Eye (tissue), 1 donor: ENCODE measurements around the gene BORCS5.
"Not testable (repeated sequence)": the region's sequence is repeated elsewhere in the genome, so short reads cannot be mapped to it uniquely, and the experiment has no call there.

Source experiments
- DNase-seq: peaks from one replicate; pipeline ENCODE4 v3.0.0-alpha.2; 2015

BORCS5 gene

DNA sequence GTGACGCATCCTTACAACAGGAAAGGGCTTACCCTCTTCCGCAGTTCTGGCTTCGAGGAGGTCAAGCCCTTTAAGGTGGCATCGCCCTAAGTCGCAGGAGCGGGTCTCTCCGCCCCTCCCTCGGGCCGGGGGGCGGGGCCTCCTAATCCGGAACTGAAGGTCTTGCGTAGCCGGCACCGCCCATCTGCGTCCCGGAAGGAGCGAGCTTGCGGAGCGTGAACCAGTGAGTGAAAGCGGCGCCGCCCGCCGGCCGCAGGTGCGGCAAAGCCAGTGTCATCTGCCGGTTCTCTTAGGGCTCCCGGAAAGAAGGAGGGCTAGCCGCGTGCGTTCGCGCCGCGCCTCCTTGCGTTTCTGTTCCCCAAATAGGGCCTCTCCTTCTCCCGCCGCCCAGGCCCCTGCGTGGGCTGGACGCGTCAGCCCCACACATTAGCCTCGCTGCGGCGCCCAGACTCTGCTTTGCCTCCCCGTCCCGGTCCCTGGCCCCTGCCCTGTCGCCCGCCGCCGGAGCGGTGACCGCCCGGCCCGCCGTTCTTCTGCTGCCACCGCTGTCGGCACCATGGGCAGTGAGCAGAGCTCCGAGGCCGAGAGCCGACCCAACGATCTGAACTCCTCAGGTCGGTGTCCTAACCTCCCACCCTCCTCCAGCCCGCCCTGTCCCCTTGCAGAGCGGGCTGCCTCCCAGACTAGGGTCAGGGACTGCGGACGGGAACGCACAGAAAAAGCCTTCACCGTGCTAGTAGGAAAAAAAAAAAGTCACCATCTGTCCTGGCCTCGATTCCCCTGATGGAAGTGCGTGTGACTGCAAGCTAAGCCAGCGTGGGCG, at the start of gene BORCS5:
BORCS5 (plus strand) TSS at position 183 of the 823 bp plus-strand sequence; CDS start at position 557, 374 bp downstream.
- peak; percentile 98 for DNase-seq

DNA sequence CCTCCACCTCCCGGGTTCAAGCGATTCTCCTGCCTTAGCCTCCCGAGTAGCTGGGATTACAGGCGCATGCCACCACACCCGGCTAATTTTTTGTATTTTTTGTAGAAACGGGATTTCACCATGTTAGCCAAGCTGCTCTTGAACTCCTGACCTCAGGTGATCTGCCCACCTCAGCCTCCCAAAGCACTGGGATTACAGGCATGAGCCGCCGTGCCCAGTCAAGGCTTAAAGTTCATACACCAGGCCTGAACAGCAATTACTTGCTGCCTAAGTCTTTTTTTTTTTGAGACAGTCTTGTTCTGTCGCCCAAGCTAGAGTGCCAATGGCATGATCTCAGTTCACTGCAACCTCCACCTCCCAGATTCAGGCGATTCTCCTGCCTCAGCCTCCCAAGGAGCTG, 46.2 kb upstream of the BORCS5 start:
- DNase-seq: not testable (repeated sequence)

DNA sequence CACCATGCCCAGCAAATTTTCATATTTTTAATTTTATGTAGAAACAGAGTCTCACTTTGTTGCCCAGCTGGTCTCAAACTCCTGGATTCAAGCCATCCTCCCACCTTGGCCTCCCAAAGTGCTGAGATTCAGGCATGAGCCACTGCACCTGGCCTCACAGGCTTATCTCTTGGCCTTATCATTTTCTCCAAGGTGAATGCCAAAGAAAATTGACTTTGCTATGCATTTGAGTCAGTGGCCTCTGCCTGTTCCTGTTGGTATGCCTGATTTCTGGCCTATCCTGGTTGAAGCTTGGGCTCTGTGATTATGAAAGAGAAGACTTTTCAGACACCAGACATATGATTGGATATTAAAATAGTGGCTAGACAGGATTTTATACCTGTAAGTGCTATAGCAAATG, 41.0 kb upstream of the BORCS5 start:
- no peak for DNase-seq

DNA sequence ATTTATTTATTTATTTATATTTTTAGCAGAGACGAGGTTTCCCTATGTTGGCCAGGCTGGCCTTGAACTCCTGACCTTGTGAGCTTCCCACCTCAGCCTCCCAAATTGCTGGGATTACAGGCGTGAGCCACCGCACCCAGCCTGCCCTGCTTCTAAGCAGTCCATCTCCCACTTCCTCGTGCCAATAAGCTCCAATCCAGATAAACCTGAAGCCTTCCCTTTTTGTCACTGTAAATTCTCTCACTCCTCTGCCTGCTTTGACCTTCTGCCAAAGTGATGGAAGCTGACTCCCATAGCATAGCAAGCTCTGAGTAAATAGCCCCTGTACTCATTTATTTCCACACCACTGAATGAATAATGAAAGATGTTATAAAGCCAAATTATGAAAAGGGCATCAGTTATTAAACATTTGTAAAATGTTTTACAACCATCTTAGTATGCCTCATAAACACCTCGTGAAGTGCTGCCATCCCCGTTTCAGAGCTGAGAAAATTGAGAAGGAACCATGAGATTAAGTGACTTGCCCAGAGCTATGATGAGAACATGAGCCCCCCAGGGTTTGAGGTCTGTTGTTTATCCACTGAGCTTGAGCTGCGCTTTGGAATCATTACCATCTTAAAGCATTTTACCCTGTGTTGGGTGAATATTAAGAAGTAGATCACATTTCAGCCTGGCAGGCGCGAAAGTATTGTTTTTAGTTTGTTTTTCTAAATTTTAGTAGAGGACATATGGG, 37.3 kb upstream of the BORCS5 start:
- no peak for DNase-seq

DNA sequence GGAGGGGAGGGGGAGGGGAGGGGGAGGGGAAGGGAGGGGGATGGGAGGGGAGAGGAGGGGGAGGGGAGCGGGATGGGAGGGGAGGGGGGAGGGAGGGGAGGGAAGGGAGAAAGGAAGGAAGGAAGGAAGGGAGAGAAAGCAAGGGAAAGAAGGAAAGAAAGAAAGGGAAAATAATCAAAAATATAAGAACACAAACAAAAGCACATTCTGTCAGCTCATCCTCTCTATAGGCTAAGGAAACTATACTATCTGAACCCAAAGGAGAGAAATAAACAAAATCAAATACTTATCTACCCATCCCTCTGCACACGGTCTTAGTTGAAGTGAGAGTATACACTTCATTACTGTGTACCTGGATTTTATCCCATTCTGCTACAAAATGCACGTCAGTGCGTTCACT, 33.8 kb upstream of the BORCS5 start:
- no peak for DNase-seq

DNA sequence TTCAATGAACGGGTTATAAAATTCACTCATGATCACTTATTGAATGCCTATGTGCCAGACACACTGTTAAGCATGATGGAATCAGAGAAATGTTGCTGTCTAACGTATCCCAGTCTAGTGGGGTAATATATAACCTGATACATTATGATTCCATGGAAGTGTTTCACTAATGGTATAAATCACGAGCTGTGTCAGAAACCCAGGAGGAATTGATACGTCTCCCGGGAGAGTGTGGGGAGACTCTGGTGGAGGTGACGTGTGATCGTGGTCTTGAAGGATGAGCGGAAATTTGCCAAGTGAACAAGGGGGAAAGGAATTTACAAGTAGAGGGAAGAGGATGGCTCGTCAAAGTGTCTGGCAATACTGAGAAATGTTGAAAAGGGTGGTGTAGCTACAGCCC, 33.3 kb upstream of the BORCS5 start:
- DNase-seq: no peak

DNA sequence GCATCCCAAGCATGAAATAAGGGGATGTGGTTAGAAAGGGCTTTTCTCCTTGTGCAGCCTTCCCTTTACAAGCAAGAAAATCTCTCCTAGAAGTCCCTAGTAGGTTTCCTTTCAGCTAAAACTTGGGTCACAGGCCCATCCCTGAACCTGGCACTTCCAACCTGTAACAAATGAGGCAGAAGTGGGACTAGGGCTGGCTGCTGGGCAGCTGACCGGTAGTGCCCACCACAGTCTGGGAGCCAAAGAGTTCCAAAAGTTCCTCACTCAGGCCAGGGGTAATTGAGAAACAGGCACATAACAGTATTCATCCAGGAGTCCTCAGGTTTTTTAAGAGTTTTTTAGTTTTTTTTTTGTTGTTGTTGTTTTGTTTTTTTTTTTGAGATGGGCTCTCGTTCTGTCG, 30.6 kb upstream of the BORCS5 start:
- no peak for DNase-seq

DNA sequence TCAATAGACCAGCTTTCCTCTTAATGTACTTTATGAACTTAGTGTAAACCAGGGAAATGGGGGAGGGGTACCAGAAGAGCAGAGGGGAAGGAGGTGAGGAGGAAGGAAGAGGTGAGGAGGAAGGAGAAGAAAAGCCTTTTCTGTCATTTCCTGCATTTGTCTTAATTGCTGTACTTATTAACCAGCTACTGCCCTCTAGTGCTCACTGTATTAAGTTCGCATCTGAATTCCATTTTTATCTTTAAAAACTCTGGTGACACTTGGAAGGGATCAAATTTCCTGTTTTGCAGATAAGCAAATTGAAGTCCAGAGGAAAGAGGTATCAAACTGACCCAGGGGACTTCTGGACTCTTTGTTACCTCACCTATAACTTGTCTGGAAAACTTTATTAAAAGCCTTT, 29.1 kb upstream of the BORCS5 start:
- DNase-seq: peak; percentile 81

DNA sequence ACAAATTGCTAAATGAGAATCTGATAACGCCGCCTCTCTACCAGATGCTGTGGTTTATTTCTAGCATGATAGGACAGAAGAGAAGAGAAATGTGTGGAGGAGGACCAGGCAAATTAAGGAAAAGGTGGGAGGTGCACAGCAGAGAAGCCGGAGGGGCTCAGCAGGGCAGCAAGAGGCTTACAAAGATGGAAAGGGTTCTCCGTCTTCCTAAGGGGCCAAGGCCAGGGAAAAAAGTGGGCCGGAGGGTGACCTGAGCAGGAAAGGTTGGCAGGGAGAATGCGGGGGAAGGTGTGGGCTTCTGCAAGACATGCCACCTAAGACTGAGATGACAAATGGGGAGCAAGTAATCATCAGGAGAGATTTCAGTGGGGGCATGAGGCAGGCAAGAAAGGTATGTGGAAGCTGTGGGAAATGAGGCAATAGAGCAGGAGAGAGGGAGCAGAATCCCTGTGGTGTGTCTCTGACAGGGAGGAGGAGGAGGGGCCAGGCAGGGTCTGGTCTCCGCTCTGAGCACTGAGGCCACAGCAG, 25.6 kb upstream of the BORCS5 start:
- peak; percentile 24 for DNase-seq

DNA sequence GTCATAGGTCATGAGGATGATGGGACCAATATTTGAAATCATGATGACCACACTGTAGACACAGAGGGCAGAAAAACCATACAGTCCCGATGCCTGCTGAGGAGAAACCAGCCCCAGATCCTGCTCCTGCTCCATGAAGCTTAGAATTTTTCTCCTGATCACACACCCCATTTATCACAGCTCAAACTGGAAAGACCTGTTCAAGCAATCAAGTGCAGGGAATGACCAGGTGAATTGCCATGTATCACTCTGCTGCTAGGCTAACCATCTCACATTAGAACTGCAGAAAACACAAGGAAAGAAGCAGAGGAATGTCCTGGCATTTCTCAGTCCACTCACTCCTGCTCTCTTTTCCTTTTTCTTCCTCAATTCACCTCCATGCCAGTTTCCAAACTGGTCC, 25.0 kb upstream of the BORCS5 start:
- peak; percentile 24 for DNase-seq

DNA sequence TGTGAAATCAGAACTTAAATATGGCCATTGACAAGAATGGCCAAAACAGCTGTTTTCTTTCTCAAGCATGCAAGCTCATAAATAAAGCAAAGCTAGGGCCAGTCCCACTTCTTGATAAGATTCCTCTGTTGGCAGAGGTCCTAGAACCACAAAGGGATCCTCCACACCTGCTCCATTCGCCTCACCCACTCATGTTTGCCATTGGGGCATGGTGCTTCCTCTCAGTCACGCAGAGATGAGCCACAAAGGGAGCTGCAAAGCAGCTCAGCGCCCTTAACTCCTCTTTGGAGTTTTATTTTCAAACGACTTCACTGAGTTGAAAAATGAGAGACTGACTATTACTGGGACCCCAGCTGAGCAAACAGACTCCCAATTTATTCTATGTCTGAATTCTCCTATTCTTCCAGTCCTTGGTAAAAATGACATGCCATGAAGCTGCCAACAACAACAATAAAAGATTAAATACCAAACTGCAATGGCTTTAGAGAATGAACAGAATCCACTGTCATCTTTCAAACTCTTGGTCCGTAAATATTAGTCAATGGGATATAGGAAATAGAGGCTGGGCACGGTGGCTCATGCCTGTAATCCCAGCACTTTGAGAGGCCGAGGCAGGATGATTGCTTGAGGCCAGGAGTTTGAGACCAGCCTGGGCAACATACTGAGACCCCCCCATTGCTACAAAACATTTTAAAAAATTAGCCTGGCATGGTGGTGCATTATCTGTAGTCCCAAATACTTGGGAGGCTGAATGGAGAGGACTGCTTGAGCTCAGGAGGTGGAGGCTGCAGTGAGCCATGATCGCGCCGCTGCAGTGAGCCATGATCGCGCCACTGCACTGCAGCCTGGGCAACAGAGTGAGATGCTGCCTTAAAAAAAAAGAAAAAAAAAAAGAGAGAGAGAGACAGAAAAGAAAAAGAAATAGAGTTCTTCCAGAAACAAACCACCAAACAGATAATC, 23.2 kb upstream of the BORCS5 start:
- peak; percentile 29 for DNase-seq

DNA sequence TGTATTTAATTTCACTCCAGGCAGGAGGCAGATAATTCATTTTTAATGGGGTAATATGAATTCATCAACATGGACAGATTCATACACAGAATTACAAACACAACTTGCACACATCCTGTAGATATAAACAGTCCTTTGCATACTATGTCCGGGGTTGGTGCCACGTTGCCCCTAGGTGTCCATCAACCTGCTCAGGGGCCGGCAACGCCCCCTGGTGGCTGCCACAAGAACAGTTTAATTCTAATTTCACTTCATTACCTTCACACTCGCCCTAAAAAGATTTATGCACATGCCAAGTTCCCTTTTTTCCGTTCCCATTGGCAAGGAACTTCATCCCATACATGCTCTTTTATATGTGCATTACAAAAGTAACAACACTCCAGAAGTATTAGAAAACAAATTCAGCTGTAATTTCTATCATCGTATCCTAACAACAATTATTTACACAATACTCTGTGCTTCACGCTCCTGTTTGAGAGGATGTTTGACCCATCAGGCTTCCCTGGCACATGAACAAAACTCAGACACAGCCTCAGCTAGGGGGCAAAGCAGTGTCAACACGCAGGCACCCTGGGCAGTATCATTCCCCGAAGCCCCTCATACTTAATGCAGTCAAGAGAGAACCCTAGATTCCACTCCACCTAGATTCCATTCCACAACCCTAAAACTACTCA, 22.4 kb upstream of the BORCS5 start:
- DNase-seq: peak; percentile 44

DNA sequence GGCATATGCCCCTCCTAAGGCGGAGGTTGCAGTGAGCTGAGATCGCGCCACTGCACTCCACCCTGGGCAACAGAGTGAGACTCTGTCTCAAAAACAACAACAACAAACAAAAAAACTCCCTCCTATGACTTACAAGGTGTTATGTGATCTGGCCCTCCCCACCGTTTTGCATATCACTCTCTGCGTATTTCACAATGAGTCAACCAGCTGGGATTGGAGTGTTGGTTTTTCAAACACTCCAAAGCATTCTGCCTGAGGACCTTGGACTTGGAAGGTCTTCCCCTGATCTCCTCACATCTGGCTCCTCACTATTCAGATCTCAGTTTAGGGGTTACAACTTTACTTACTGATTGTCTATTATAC, 20.8 kb upstream of the BORCS5 start:
- no peak for DNase-seq

DNA sequence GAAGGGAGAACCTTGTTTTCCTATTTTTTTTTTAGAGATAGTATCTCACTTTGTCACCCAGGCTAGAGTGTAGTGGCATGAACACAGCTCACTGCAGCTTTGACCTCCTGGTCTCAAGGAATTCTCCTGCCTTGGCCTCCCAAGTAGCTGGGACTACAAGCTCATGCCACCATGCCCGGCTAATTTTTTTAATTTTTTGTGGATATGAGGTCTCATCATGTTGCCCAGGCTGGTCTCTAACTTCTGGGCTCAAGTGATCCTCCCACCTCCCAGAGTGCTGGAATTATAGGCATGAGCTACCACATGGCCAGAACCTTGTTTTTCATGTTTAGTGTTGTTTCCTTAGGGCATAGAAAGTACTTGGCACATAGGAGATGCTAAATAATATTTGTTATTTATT, 20.4 kb upstream of the BORCS5 start:
- DNase-seq: no peak

DNA sequence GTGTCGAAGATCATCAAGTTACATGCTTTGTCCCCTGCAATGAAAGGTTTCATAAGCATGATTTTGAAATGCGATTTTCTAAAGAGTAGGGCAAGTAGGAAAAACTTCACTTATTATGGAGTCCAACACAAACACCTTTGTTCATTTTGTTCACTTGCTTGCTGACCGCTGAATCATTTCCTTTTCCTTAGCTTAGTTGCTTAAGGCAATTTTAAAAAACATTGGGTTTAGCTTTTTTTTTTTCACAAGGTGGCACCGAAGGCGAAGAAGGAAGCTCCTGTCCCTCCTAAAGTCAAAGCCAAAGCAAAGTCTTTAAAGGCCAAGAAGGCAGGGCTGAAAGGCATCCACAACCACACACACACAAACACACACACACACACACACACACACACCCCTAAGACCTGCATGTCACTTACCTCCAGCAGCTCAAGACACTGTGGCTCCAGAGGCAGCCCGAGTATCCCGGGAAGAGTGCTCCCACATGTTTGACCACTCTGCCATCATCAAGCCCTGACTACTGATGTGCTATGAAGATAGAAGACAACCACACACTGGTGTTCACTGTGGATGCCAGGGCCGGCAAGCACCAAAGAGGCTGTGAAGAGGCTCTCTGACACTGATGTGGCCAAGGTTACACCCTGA, 18.2 kb upstream of the BORCS5 start:
- DNase-seq: no peak

DNA sequence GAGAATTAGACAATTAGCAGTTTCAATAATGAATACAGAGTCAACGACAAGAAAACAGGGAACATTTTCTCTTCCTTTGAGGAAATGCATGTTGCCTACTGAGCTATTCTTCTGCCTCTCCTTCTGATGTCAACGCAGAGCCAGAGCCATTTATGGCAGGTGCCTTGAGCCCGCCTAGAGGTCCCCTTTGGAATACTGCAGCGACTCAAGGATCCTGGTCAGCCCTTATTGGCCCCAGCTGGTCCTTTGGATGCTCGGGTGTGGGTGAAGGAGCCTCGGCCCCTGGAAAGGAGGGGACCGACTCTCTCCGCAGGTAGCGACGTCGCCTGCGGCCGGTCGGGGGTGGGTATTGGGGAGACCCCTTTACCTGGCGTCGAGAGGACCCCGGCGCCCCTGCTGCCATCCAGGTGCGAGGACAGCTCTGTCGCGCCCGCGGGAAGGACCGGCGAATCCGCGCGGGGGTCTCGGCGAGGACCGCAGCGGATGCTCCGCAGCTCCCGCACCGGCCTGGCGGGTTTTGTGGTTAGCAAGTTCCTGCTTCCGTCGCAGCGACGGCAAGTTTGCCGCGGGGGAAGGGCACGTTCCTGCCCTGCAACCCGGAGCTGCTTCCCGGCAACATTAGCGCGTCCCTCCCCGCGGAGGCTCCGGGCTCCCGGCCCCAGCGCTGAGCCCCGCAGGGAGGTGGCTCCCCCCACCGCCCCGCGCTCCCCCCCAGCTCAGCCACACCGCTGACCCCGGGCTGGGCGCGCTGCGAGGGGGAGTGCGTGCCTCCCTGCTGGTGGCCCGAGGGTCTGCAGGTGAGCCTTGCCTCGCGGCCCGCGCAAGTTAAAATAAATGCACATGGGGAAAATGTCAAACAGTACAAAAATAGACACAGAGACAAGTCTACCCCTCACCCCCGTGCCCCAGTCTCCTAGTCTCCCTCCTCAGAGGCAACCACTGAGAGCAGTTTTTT, 6.9 kb upstream of the BORCS5 start, which contains the start of gene MANSC1:
MANSC1 (minus strand) TSS at position 532 of the 955 bp plus-strand sequence. CDS start 6,928 bp downstream, outside the sequence.
- peak; percentile 82 for DNase-seq

DNA sequence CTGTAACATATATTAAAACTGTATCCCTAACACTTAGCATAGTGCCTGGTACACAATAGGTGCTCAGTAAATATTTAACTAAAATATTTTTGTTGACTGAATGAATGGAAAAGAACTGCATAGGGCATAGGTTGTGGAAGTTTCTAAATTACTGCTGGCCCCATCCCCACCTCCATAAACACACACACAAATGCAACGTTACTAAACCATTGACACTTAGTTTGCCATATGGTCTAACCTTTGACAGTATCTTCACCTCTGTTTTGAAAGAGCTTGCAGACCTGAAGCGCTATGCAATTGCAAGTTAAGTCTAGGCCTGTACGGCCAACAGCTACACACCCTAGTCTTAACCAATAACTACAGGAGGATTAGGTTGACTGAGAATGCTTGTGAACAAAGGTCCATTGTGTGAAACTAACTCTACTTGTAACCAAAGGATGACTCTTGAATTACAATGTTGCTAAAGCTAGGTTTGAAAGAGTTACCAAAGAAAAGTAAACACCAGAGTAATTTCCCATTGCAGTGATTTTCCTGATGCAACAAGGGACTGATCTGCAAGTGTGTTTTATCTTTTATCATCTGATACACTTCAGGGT, 5.9 kb upstream of the BORCS5 start:
- DNase-seq: peak; percentile 9

DNA sequence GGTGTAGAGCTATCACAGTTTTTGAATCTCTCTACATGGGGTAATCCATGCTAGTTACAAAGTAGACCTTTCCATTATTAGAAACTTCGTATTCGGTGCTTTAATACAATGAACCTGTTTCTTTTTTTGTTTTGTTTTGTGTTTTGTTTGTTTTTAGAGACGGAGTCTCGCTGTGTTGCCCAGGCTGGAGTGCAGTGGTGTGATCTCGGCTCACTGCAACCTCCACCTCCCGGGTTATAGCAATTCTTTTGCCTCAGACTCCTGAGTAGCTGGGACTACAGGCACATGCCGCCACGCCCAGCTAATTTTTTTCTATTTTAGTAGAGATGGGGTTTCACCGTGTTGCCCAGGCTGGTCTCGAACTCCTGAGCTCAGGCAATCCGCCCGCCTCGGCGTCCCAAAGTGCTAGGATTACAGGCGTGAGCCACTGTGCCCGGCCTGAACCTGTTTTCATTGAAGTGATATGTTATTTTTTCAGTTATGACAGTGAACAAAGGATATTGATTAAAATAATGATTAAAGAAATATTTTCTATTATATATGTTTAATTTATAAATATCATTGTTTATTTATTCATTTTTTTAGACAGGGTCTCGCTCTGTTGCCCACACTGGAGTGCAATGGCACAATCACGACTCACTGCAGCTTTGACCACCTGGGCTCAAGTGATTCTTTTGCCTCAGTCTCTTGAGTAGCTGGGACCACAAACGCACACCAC, 5.3 kb upstream of the BORCS5 start:
- DNase-seq: not testable (repeated sequence)

DNA sequence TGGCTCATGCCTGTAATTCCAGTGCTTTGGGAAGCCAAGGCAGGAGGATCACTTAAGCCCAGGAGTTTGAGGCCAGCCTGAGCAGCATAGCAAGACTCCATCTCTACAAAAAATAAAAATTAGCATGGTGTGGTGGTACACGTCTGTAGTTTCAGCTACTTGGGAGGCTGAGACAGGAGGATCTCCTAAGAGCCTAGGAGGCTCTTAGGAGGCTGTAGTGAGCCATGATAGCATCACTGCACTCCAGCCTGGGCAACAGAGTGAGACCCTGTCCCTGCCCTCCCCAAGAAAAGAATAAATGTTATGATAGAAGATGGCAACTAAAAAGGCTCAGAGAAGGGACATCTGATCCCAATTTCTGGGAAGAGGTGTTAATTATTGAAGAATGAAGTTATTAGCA, 3.6 kb upstream of the BORCS5 start:
- DNase-seq: no peak
